HG03139 (cell line): ENCODE measurements around the gene GHRL.

Source experiments
- ATAC-seq: cut with Tn5 transposase; IDR thresholded peaks from one replicate; pipeline ENCODE4 v1.9.1; 2021; ENCODE audit not compliant: unreplicated experiment

GHRL gene

DNA sequence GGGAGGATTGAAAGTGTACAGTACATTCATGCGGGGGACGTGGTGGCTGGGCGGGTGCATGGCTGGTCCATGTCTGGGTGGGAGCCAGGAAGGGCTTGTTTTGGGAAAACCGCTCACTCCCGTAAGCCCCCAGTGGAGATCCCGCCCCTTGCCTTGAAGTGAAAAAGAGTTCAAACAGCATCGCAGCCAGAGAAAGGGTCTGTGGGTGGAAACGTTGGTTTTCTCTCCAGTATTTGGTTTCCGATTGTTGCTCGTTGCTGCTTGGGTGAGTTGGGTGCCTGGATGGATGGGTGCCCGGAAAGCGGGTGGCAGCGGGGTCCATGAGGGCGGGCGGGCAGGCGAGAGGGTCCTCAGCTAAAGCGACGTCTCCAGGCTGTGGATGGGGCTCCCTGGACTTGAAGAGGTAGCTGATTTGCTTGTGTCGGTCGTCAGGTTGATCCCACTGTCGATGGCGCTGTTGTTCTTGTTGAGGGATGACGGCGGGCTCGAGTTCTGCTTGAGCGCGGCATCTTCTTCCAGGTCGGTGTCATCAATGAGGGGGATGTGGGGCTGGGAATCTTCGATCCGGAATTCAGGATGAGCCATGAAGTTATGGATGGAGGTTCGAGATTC lies 35.8 kb upstream of the GHRL start:
- no peak for ATAC-seq

DNA sequence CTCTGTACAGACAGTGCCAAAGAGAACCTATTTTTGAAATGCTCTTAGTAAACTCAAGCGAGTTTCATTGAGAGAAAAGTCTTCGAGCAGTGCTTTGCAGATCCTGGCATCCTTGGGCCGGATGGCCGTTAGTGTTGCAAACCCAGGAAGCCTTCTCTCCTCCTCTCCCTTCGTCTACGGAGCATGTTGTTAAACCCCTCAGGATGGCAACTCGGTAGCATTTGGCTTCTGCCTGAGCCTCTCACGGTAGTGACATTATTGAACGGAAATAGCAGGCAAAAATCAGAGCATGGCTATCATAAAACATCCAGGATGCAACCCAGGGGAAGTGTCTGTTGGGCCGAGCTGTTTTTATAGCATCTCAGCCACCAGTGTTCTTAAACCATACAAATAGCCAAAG lies 34.8 kb upstream of the GHRL start:
- ATAC-seq, result no peak

DNA sequence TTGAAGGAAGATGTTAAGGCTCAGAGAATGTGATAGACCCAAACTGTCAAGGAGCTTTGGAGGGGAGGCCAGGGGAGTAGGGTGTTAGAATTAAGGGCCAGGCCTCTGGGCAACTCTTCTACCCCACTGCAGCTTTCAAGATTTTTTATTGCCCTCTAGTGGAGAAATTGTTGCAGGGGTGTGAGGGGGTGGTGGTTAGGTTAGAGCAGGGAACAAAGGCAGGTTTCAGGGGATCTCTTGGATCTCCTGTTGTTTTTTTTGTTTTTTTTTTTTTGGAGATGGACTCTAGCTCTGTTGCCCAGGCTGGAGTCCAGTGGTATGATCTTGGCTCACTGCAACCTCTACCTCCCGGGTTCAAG lies 29.6 kb upstream of the GHRL start:
- ATAC-seq, result no peak

DNA sequence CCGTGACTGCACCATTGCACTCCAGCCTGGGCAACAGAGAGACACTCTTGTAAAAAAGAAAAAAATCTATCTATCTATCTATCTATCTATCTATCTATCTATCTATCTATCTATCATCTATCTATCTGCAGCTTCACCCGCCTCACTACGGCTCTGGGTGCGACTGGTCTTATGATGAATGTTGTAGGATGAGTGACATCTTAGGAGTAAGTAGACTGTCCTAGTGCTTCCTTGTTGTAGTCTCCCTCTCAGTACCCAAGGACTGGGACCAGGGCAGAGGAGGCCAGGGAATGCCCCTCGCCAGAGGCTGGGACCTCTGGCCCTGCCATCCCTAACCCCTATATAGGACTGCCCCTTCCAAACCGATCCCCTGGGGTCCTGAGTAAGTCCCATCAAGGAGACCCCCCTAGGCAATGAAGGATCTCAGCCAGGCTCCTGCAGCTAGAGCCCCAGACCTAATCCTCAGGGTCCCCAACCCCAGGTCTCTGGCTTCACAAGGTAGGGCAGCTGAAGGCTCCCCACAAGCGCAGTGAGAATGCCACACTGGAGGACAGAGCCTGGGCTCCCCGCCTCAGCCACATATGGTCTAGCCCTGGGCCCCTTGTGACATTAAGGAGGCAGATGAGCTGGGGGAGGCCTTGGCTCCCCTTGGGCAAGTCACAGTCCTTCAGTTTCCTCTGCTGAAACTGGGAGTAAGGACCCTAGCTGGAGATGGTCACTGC lies 29.0 kb upstream of the GHRL start:
- no peak for ATAC-seq

DNA sequence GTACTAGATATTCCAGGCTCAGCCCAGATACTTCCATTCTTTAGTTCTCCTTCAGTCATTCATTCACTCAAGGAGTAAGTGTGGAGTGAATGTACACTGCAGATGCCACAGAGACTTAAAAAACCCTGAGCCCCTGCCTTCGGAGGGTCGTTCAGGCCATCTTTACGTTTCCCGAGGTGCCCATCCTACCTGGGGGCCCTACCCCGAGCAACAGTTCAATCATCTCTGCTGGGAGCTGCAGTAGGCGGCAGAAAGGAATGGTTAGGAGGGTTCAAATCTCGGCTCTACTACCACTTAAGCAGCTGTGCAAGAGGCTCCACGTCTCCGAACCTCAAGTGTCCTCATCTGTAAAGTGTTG lies 27.6 kb upstream of the GHRL start:
- no peak for ATAC-seq

DNA sequence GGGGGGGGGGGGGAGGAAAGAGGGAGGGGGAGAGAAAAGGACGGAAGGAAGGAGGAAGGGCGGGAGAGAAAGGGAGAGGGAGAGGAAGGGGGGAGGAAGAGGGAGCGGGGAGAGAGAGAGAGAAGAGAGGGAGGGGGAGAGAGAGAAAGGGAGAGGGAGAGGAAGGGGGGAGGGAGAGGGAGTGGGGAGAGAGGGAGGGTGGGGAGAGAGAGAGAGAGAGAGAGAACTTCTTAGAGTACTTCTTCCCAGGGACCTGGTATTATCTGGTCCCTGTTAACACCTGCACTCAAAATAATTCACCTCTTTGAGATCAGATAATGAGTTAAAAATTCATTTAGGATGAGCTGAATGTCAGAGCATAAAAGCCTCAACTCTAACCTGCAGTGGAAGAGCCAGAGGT lies 27.1 kb upstream of the GHRL start:
- ATAC-seq, result no peak

DNA sequence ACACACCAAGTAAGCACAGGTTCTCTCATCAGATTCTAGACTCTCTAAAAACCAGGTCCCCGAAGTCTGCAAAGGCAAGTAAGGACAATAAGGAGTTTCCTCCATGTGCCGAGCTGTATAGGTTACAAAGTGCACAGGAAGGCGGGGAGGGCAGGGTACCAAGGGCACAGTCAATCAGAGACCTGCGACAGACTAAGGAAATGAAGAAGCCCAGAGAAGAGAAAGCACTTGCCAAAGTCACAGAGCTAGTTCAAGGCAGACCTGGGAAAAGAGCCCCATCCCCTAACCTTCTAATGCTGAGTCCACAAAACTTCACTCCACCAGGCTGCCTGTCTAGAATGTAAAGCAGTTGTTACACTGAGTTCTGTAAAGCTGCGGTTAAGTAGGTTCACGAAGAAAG lies 26.5 kb upstream of the GHRL start:
- ATAC-seq, result no peak

DNA sequence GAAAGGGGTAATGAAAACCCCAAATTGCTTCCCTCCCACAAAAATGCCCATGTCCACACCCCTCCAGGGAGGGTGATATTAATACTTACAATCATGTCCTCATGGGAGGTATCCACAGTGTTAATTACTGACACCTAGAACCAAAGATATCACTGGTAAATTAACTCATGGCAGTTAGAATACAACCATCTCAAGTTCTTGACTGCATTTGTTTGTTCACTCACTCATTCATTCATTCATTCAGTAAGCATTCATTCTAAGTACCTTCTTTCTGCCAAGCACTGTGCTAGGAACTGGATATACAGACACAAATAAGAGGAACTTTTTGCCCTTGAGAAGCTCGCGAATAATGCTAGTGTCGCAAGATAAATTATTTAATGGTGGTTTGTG lies 25.2 kb upstream of the GHRL start:
- ATAC-seq, result no peak

DNA sequence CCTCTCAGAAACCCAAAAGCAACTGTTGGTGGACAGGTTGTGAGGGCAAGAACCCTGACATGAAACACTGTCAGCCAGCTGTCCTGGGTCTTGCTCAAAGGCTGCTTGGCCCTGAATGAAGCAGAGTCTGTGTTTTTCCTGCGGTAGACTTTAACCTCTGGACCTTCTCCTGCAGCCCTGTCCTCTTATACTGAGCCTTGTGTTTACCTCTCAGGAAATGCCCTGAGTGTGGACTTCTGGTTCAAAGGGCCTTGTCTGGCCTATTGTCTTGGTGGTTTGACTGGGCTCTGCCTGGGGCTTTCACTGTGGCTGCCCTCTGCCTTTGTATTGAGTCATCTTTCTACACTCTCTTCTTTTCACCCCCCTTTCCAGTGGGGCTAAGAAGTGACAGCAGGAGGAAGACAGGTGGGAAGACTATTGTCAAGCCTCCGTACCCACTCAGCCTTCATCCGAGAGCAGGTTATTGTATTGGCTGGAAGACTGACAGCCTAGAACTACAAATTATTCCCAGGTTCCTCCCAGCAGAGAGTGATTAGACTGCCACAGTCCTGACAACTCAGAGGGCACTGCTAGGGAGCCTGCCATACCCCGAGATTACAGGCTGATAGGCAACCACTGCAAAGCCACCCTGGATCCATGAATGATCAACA lies 24.7 kb upstream of the GHRL start:
- ATAC-seq, result no peak

DNA sequence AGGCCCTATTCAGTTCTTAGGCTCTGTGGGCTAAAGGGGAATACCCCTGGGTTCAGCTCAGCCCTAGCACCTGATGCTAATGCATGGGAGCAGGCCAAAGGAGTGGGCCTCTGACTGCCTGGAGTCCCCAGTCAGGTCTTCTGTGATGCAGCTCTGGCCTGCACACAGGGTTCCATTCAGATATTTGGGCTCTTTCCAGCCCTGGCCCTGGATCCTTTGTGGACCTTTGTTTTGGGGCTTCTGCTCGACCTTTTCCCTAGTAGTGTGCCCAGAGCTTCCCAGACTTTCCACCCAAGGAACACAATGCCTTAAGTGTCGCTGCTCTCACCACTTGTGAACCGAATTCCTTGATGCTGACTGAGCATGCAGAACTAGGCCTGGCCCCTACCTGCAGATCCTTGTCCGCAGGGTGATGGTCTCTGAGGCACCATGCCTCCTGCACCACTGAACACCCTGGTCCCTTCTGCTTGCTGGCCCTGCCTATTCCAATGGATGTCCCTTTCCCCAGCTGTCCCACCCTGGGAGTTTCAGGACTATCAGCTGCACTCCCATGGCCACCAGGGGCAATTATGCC lies 23.1 kb upstream of the GHRL start:
- ATAC-seq, result no peak

DNA sequence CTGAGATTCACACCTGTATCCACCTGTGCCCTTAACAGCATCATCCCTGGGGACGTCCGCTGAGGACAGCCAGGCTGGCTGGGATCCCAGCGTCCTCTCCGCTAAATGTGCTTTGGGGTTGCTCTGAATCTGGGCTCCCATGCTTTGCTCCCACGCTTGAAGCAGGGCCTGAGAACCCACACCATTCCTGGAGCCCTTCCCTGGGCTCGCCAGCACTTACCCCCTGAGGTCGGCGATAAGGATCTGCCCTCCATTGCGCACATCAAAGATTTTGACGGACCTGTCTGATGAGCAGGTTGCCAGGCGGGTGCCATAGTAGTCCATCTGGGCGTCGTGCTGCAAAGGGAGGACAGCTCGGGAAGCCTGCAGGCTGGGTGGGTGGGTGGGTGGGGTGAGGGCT lies 22.4 kb upstream of the GHRL start:
- no peak for ATAC-seq

DNA sequence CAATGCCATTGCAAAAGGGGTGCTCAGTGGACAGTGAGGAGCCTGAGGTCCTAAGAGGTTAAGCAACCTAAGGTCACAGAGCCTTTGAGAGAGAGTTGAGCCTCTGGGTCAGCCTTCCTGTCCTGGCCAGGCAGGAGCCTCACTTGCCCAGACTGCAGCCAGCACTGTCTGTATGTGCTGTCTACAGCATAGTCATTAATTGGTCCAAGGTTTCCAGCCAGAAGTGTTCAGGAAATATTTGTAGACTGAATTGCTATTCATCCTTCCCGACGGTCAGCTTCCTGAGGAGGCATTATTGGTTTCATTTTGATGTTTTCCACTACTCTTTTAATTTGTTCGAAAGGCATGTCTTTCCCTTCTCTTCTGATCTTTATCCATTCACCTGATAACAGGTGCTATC lies 20.1 kb upstream of the GHRL start:
- no peak for ATAC-seq

DNA sequence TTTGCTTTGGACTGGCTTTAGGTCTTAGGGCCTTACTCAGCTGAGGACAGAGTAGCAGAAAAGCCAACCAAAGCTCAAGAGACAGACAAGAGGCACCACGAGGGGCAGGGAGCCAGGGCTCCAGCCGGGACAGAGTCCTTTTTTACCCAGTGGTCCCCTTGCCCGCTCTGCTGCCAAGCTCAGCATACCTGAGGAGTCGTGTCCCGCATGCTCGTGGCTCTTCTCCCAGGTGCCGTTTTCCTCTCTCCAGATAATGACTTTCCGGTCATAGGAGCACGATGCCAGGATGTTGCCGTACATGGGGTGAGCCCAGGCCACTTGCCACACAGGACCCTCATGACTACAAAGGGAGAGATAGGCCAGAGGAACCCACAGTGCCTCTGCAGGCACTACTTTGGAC lies 19.6 kb upstream of the GHRL start:
- no peak for ATAC-seq

DNA sequence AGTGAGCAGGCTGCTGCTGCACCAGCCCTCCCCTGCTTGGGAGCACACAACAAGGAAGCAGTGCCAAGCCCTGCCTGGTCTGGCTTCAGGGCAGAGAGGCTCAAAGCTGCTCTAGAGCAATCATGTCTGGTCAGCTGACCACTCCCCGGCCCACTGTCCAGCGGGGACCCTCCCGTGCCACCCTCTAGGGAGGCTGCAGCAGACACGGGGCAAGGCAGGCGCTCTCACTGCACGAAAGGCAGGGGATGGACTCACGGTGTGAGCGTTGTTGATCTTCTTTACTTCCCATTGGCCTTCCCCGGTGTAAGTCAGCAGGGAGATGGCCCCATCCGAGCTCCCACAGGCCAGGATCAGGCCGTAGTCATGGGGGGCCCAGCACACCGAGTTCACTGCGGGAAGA lies 19.0 kb upstream of the GHRL start:
- ATAC-seq, result no peak

DNA sequence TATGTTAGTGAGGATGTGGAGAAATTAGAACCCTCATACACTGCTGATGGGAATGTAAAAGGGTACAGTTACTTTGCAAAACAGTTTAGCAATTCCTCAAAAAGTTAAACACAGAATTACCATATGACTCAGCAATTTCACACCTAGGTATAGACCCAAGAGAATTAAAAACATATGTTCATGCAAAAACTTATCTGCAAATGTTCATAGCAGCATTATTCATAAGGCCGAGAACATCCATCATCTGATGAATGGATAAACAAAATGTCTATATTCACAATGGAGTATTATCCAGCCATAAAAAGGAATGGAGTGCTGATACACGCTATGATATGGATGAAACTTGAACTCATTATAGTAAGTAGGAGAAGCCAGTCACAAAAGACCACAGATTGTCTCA lies 17.8 kb upstream of the GHRL start:
- no peak for ATAC-seq

DNA sequence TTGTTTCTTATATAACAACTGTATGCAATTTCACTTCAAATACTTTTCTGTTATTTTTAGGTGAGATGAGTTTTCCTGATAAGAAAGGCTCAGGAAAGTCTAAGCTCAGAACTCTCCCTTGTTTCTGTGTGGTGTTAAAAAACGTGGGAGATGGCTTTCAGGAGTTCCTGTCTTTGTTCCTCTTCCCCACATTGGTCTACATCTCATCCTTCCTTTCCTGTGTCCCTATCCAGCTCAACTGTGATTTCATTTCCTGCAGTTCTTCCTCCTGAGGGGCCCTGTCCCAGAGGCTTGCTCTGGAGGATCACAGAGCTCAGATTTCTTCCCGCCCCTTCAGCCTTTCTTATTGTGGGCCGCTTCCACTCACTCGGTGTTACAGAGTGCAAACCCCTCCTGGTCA lies 17.0 kb upstream of the GHRL start:
- no peak for ATAC-seq

DNA sequence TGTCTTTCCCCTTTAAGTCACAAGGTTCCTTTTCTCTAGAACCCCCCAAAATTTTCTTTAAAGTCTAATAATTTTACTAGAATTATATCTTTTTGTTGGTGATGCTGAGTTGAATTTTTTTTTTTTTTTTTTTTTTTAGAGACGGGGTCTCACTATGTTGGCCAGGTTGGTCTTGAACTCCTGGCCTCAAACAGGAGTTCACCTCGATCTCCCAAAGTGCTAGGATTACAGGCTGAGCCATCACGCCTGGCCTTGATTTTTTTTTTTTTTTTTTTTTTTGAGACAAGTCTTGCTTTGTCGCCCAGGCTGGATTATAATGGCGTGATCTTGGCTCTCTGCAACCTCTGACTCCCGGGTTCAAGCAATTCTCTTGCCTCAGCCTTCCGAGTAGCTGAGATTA lies 15.9 kb upstream of the GHRL start:
- no peak for ATAC-seq

DNA sequence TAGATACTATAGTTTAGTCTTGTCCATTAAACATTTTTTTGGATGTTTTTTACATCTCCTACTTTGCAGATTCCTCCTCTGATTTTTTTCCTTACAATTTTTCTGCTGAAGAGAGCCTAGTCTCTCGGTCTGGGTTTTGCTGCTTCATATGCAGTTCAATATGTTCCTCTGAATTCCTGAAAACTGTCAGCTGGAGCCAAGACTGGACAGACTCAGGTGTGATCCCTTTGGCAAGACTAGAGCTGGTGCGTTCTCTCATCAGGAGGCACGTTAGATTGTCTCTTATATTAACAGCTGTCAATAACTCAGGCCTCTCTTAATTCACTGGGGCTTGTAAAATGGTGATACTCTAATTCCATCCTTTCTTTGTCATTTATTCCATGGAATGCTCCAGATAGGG lies 13.4 kb upstream of the GHRL start:
- no peak for ATAC-seq

DNA sequence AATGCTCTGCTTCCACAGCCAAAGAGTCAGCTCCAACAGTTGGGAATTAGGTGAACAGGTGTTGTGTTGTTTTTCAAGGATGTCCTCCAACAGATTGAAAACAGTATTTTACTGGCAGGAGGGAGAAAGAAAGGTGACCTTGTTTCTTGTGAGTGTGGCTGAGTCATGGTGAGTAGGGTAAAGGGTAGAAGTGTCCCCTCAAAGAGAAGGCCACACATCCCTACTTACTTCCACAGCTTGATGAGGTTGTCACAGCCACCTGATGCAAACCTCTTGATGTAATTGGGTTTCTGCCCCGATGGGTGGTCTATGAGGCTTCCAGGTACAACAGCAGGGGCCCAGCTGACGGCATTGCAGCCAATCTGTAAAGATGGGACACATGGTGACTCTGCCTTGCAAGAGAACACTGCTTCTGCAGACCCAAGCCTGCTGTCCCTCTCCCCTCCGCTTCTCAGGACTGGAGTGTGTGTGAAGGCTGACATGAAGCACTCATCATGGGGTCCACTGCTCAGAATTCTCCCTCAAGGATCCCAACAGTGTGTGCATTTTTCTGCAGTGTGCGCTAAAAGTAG lies 12.7 kb upstream of the GHRL start:
- ATAC-seq, result no peak

DNA sequence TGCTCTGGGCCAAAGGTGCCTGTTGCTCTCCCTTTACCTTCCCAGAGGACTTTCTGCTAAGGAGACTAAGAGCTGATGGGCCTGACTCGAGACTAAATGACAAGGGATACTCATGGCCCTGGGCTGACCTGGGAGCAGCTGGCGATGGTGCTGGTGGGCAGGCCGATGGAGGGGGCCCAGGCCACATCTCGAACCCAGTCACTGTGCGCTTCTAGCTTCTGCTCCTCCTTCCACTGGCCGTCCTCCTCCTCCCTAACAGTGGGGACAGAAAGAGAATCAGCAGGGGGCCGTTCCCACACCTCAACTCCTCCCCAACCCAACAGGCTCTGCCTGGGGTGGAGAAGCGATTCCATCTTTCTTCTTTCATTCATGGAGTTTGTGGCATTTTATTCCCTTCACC lies 12.2 kb upstream of the GHRL start:
- ATAC-seq, result no peak

DNA sequence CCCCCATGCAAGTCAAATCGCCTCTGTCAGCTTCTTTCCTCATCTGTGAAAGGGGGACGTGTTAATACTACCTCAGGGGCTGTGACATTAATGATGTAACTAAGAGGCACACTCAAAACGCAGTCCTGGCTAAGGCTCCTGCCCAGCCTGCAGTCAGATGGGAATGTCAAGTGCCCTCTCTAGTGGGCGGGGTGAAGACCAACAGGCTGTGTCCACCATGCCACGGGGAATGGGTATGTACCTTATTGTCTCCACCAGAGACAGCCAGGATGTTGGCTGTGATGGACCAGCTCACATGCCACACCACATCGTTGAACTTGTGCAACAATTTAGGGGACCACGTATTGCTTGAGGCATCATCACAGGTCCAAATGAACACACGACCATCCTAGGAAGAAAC lies 11.0 kb upstream of the GHRL start:
- no peak for ATAC-seq

DNA sequence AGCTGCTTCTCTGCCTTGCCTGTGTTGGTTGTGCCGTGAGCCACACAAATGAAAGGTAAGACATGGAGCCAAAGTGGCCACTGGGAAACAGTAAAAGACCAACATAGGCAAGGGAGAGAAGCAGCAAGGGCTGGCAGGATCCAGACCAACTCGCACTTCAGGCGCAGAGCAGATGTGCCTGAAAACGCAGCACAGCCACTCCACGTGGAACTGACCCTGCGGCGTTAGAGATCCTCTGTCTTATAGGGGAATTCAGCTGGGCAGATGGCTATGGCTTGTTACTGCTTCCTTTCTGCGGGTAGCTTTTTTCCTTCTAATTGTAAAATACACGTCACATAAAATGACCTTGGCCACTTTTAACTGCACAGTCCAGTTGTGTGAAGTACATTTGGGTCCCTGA lies 10.4 kb upstream of the GHRL start:
- no peak for ATAC-seq
